ENCODE data around the gene CHGA. TPM values are rescaled to one million over a fixed set of nuclear protein-coding genes. Genes with fewer than 3 reads are reported as not detected.

The CHGA gene
- polyA plus RNA-seq, 1 donor from 2014 or later, result 131 TPM

DNA sequence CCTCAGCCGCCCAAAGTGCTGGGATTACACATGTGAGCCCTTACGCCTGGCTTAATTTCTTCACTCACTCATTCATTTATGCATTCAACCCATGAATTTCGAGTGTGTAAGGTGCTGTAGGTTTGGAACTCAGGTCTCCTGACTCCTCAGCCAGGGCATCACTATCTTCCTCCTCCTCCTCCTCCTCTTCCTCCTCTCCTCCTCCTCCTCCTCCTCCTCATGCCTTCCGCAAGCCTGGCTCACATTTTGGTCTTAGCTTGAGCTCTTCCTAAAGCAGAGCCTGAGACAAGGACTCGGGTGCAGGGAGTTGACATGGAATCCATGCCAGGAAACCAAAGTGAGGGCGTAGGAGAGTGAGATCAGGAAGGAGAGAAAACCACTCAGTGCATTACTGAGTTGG, 20.8 kb upstream of the CHGA start:
- Histone ChIP-seq H3K27ac (ENCODE audit: low read length) (no peak overlapping the region), H2AFZ (ENCODE audit: low read depth, low read length) (no peak overlapping the region), H3K36me3 (ENCODE audit: insufficient read depth, low read length) (no peaks in the 10 kb centered on the region), H4K20me1 (ENCODE audit: insufficient read depth) (no peaks in the 10 kb centered on the region), H3K79me2 (replicated peaks; ENCODE audit: insufficient read depth, low read length) (no peaks in the 10 kb centered on the region), H3K4me2 (ENCODE audit: low read length) (no peak overlapping the region), H3K27me3 (ENCODE audit: insufficient read depth, low read depth, low read length) (no peaks in the 10 kb centered on the region), H3K9ac (ENCODE audit: low read length) (no peak overlapping the region), H3K4me3 (ENCODE audit: low read length) (no peak overlapping the region), H3F3A (ENCODE audit: insufficient read depth, low read length, poor library complexity, severe bottlenecking) (no peaks in the 10 kb centered on the region), H3K9me3 (ENCODE audit: low read length) (no peaks in the 10 kb centered on the region), H3K9me2 (ENCODE audit: insufficient read depth, low read length) (no peaks in the 10 kb centered on the region)
- no peak for TF ChIP-seq RAD21 (conservative IDR thresholded peaks at IDR 0.05)
- no peak for TF ChIP-seq POLR2AphosphoS5 (IDR thresholded peaks at IDR 0.05)
- no peak for TF ChIP-seq EZH2 (IDR thresholded peaks at IDR 0.05; ENCODE audit: borderline replicate concordance, insufficient read depth, low read length, poor library complexity, severe bottlenecking)
- no peak for TF ChIP-seq SMC3 (conservative IDR thresholded peaks at IDR 0.05; ENCODE audit: poor library complexity)
- TF ChIP-seq TAF1 (IDR thresholded peaks at IDR 0.05; ENCODE audit: low read depth), result no peak
- no peak for TF ChIP-seq EP300 (conservative IDR thresholded peaks at IDR 0.05; ENCODE audit: poor library complexity, severe bottlenecking)
- TF ChIP-seq, protein P1, sequence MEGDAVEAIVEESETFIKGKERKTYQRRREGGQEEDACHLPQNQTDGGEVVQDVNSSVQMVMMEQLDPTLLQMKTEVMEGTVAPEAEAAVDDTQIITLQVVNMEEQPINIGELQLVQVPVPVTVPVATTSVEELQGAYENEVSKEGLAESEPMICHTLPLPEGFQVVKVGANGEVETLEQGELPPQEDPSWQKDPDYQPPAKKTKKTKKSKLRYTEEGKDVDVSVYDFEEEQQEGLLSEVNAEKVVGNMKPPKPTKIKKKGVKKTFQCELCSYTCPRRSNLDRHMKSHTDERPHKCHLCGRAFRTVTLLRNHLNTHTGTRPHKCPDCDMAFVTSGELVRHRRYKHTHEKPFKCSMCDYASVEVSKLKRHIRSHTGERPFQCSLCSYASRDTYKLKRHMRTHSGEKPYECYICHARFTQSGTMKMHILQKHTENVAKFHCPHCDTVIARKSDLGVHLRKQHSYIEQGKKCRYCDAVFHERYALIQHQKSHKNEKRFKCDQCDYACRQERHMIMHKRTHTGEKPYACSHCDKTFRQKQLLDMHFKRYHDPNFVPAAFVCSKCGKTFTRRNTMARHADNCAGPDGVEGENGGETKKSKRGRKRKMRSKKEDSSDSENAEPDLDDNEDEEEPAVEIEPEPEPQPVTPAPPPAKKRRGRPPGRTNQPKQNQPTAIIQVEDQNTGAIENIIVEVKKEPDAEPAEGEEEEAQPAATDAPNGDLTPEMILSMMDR (IDR thresholded peaks at IDR 0.05; ENCODE audit: poor library complexity, severe bottlenecking), result no peak
- TF ChIP-seq, protein P2, sequence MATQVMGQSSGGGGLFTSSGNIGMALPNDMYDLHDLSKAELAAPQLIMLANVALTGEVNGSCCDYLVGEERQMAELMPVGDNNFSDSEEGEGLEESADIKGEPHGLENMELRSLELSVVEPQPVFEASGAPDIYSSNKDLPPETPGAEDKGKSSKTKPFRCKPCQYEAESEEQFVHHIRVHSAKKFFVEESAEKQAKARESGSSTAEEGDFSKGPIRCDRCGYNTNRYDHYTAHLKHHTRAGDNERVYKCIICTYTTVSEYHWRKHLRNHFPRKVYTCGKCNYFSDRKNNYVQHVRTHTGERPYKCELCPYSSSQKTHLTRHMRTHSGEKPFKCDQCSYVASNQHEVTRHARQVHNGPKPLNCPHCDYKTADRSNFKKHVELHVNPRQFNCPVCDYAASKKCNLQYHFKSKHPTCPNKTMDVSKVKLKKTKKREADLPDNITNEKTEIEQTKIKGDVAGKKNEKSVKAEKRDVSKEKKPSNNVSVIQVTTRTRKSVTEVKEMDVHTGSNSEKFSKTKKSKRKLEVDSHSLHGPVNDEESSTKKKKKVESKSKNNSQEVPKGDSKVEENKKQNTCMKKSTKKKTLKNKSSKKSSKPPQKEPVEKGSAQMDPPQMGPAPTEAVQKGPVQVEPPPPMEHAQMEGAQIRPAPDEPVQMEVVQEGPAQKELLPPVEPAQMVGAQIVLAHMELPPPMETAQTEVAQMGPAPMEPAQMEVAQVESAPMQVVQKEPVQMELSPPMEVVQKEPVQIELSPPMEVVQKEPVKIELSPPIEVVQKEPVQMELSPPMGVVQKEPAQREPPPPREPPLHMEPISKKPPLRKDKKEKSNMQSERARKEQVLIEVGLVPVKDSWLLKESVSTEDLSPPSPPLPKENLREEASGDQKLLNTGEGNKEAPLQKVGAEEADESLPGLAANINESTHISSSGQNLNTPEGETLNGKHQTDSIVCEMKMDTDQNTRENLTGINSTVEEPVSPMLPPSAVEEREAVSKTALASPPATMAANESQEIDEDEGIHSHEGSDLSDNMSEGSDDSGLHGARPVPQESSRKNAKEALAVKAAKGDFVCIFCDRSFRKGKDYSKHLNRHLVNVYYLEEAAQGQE (IDR thresholded peaks at IDR 0.05; ENCODE audit: borderline replicate concordance), result no peak
- no peak for TF ChIP-seq MXI1 (conservative IDR thresholded peaks at IDR 0.05; ENCODE audit: poor library complexity, severe bottlenecking)

DNA sequence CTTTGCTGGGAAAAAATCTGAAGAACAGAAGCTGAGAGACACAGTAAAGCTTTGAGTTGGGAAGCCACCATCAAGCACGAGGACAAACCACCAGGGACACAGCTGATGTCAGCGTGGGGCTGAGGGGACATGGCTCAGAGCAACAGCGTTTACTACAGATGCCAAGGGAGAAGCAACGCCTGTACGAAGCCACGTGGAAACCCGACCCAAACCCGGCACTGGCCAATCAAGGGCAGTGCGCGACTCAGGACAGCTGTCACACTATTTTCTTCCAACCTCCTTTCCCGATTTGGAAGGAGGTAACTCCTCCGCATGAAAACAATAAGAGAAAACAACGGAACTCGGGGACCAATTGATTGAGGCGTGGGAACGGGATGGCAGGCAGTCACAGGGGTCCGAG, 20.2 kb upstream of the CHGA start:
- no peaks in the 10 kb centered on the region for H3K36me3 ChIP-seq (ENCODE audit: insufficient read depth, low read length)
- H3K27ac ChIP-seq (ENCODE audit: low read length), result no peak overlapping the region
- H3F3A ChIP-seq (ENCODE audit: insufficient read depth, low read length, poor library complexity, severe bottlenecking), result no peaks in the 10 kb centered on the region
- H3K27me3 ChIP-seq (ENCODE audit: insufficient read depth, low read depth, low read length), result no peaks in the 10 kb centered on the region
- H3K9me2 ChIP-seq (ENCODE audit: insufficient read depth, low read length), result no peaks in the 10 kb centered on the region
- no peak overlapping the region for H3K4me2 ChIP-seq (ENCODE audit: low read length)
- H3K79me2 ChIP-seq (replicated peaks; ENCODE audit: insufficient read depth, low read length), result no peaks in the 10 kb centered on the region
- H4K20me1 ChIP-seq (ENCODE audit: insufficient read depth), result no peaks in the 10 kb centered on the region
- no peak for TF ChIP-seq RAD21 (conservative IDR thresholded peaks at IDR 0.05)
- TF ChIP-seq, protein P1 (IDR thresholded peaks at IDR 0.05; ENCODE audit: poor library complexity, severe bottlenecking), result no peak
- no peak for TF ChIP-seq MXI1 (conservative IDR thresholded peaks at IDR 0.05; ENCODE audit: poor library complexity, severe bottlenecking)
- TF ChIP-seq EZH2 (IDR thresholded peaks at IDR 0.05; ENCODE audit: borderline replicate concordance, insufficient read depth, low read length, poor library complexity, severe bottlenecking), result no peak
- no peak overlapping the region for H3K4me3 ChIP-seq (ENCODE audit: low read length)
- no peak overlapping the region for H2AFZ ChIP-seq (ENCODE audit: low read depth, low read length)
- H3K9ac ChIP-seq (ENCODE audit: low read length), result no peak overlapping the region
- no peaks in the 10 kb centered on the region for H3K9me3 ChIP-seq (ENCODE audit: low read length)

All from neural cell (in vitro differentiated cells).